Measurements from ENCODE around the gene ANXA11. TPM values are rescaled to one million over a fixed set of nuclear protein-coding genes. Genes with fewer than 3 reads are reported as not detected.
"Not testable (repeated sequence)": the region's sequence is repeated elsewhere in the genome, so short reads cannot be mapped to it uniquely, and the experiment has no call there.

The ANXA11 gene
- total and polyA plus RNA-seq, 7 donors, result 63.2 to 323 (median 109) TPM

- TF ChIP-seq POLR2AphosphoS5 (IDR thresholded peaks at IDR 0.05), result no peak
- TF ChIP-seq POLR2A (IDR thresholded peaks at IDR 0.05), result no peak
- no peak for TF ChIP-seq EP300 (IDR thresholded peaks at IDR 0.05)
- TF ChIP-seq CTCF (IDR thresholded peaks at IDR 0.05), result no peak
- 65 to 66% methylated on average over 4 of the region's 4 CpGs for WGBS, 2 donors
- Histone ChIP-seq H3K27me3 (peaks cover 3 to 58% (median 37%) of the 10 kb centered on the region in 3 donors), H3K36me3 (no peaks in the 10 kb centered on the region), H3K9me3 (no peaks in the 10 kb centered on the region), H3K4me1 (peaks cover 0 to 11% (median 6%) of the 10 kb centered on the region in 4 donors), H3K27ac (peak overlapping the region; percentile 46 to 76 (median 59)), H3K4me3 (no peak overlapping the region)
- DNase-seq, result no peak
- intact Hi-C loops (cut with DNase I), result no loop called here
These were observed 67.4 kb downstream of the ANXA11 start for GRCh38 chr10:80137920-80138319.

GRCh38 chr10:80137031-80137862 lies 68.1 kb downstream of the ANXA11 start:
- Histone ChIP-seq H3K27ac (peak overlapping the region; percentile 46 to 76 (median 60)), H3K4me3 (no peak overlapping the region), H3K27me3 (peaks cover 8 to 65% (median 43%) of the 10 kb centered on the region in 3 donors), H3K36me3 (no peaks in the 10 kb centered on the region), H3K9me3 (no peaks in the 10 kb centered on the region), H3K4me1 (peaks cover 0 to 18% (median 12%) of the 10 kb centered on the region in 4 donors)
- peak; percentile 80 for DNase-seq
- peak in 1 of 4 donors; percentile 15 for TF ChIP-seq POLR2AphosphoS5 (IDR thresholded peaks at IDR 0.05)
- no peak for TF ChIP-seq CTCF (IDR thresholded peaks at IDR 0.05)
- no peak for TF ChIP-seq EP300 (IDR thresholded peaks at IDR 0.05)
- TF ChIP-seq POLR2A (IDR thresholded peaks at IDR 0.05), result no peak
- intact Hi-C loops (cut with DNase I), result no loop called here
- 81% methylated on average over 14 of the region's 14 CpGs for WGBS, 2 donors

GRCh38 chr10:80136134-80136571 lies 69.2 kb downstream of the ANXA11 start:
- peak; percentile 88 for DNase-seq
- Histone ChIP-seq H3K4me1 (peaks cover 0 to 20% (median 14%) of the 10 kb centered on the region in 4 donors), H3K4me3 (no peak overlapping the region), H3K27me3 (peaks cover 8 to 69% (median 44%) of the 10 kb centered on the region in 3 donors), H3K27ac (peak overlapping the region; percentile 20 to 76 (median 50)), H3K9me3 (no peaks in the 10 kb centered on the region), H3K36me3 (no peaks in the 10 kb centered on the region)
- TF ChIP-seq POLR2A (IDR thresholded peaks at IDR 0.05), result no peak
- no peak for TF ChIP-seq CTCF (IDR thresholded peaks at IDR 0.05)
- TF ChIP-seq POLR2AphosphoS5 (IDR thresholded peaks at IDR 0.05), result peak in 3 of 4 donors; percentile 6 to 43 (median 40)
- no peak for TF ChIP-seq EP300 (IDR thresholded peaks at IDR 0.05)
- intact Hi-C loops (cut with DNase I), result no loop called here
- whole genome bisulfite sequencing, 2 donors, result 36 to 69% methylated on average over 8 of the region's 8 CpGs

GRCh38 chr10:80133687-80134086 lies 71.7 kb downstream of the ANXA11 start:
- H3K36me3 ChIP-seq; intact Hi-C loops (cut with DNase I); H3K9me3 ChIP-seq; DNase-seq: not testable (repeated sequence)
- peaks cover 8 to 55% (median 36%) of the 10 kb centered on the region in 3 donors for H3K27me3 ChIP-seq
- peak overlapping the region in 3 of 4 donors; percentile 36 to 48 (median 44) for H3K4me3 ChIP-seq
- peak overlapping the region; percentile 46 to 77 (median 68) for H3K27ac ChIP-seq
- H3K4me1 ChIP-seq, result peaks cover 0 to 20% (median 14%) of the 10 kb centered on the region in 4 donors
- WGBS, 2 donors, result 79 to 93% methylated on average over 9 of the region's 9 CpGs

- peak overlapping the region; percentile 46 to 77 (median 68) for H3K27ac ChIP-seq
- TF ChIP-seq CTCF (IDR thresholded peaks at IDR 0.05), result no peak
- TF ChIP-seq POLR2A (IDR thresholded peaks at IDR 0.05), result no peak
- TF ChIP-seq EP300 (IDR thresholded peaks at IDR 0.05), result no peak
- peak in 1 of 4 donors; percentile 37 for TF ChIP-seq POLR2AphosphoS5 (IDR thresholded peaks at IDR 0.05)
- peaks cover 8 to 55% (median 36%) of the 10 kb centered on the region in 3 donors for H3K27me3 ChIP-seq
- DNase-seq, result peak; percentile 80
- intact Hi-C loops (cut with DNase I), result no loop called here
- H3K36me3 ChIP-seq, result no peaks in the 10 kb centered on the region
- H3K4me1 ChIP-seq, result peaks cover 0 to 20% (median 14%) of the 10 kb centered on the region in 4 donors
- peak overlapping the region in 3 of 4 donors; percentile 36 to 48 (median 44) for H3K4me3 ChIP-seq
- WGBS, 2 donors, result 18 to 51% methylated on average over 6 of the region's 6 CpGs
- no peaks in the 10 kb centered on the region for H3K9me3 ChIP-seq
These were observed 72.1 kb downstream of the ANXA11 start for GRCh38 chr10:80133206-80133605.
